ENCODE measurements around the gene FBXO46. TPM values are rescaled to one million over a fixed set of nuclear protein-coding genes. Genes with fewer than 3 reads are reported as not detected.
"Not testable (repeated sequence)": the region's sequence is repeated elsewhere in the genome, so short reads cannot be mapped to it uniquely, and the experiment has no call there.

Gene FBXO46
- total RNA-seq, 2 donors from 2014 or later, result 38.4 to 46.5 TPM

GRCh38 chr19:45762870-45763631 is 32.4 kb upstream of the FBXO46 start:
- DNase-seq, result no peak
- Mint-ChIP-seq H3K27ac (no peak overlapping the region), H3K27me3 (ENCODE audit: low read depth) (peaks cover 4% of the 10 kb centered on the region), H3K36me3 (ENCODE audit: insufficient read depth in 2 of 2) (no peaks in the 10 kb centered on the region), H3K9me3 (no peaks in the 10 kb centered on the region), H3K4me3 (no peak overlapping the region), H3K4me1 (ENCODE audit: low read depth) (no peaks in the 10 kb centered on the region)
- no peak for ATAC-seq (replicated peaks in 1 of 2)

GRCh38 chr19:45761714-45762113 is 31.0 kb upstream of the FBXO46 start:
- DNase-seq (no peak), ATAC-seq (replicated peaks in 1 of 2) (no peak)
- no peaks in the 10 kb centered on the region for H3K9me3 Mint-ChIP-seq
- no peaks in the 10 kb centered on the region for H3K36me3 Mint-ChIP-seq (ENCODE audit: insufficient read depth in 2 of 2)
- no peaks in the 10 kb centered on the region for H3K4me1 Mint-ChIP-seq (ENCODE audit: low read depth)
- no peak overlapping the region for H3K27ac Mint-ChIP-seq
- H3K27me3 Mint-ChIP-seq (ENCODE audit: low read depth), result no peaks in the 10 kb centered on the region
- H3K4me3 Mint-ChIP-seq, result no peak overlapping the region

- DNase-seq (no peak), ATAC-seq (replicated peaks in 1 of 2) (no peak)
- Mint-ChIP-seq H3K4me1 (ENCODE audit: low read depth) (no peaks in the 10 kb centered on the region), H3K36me3 (ENCODE audit: insufficient read depth in 2 of 2) (no peaks in the 10 kb centered on the region), H3K9me3 (no peaks in the 10 kb centered on the region), H3K27me3 (ENCODE audit: low read depth) (no peaks in the 10 kb centered on the region), H3K27ac (no peak overlapping the region), H3K4me3 (no peak overlapping the region)
Observed at GRCh38 chr19:45758921-45759320, 28.2 kb upstream of the FBXO46 start.

- Mint-ChIP-seq H3K4me3 (no peak overlapping the region), H3K9me3 (no peaks in the 10 kb centered on the region), H3K27ac (no peak overlapping the region), H3K4me1 (ENCODE audit: low read depth) (no peaks in the 10 kb centered on the region), H3K36me3 (ENCODE audit: insufficient read depth in 2 of 2) (no peaks in the 10 kb centered on the region), H3K27me3 (ENCODE audit: low read depth) (no peaks in the 10 kb centered on the region)
- DNase-seq, result no peak
- no peak for ATAC-seq (replicated peaks in 1 of 2)
Observed at GRCh38 chr19:45757695-45758094, 27.0 kb upstream of the FBXO46 start.

GRCh38 chr19:45754323-45754722 is 23.6 kb upstream of the FBXO46 start:
- ATAC-seq (replicated peaks in 1 of 2) (no peak), DNase-seq (no peak)
- no peaks in the 10 kb centered on the region for H3K36me3 Mint-ChIP-seq (ENCODE audit: insufficient read depth in 2 of 2)
- no peaks in the 10 kb centered on the region for H3K9me3 Mint-ChIP-seq
- no peaks in the 10 kb centered on the region for H3K27me3 Mint-ChIP-seq (ENCODE audit: low read depth)
- no peak overlapping the region for H3K27ac Mint-ChIP-seq
- H3K4me1 Mint-ChIP-seq (ENCODE audit: low read depth), result no peaks in the 10 kb centered on the region
- H3K4me3 Mint-ChIP-seq, result no peak overlapping the region

- Mint-ChIP-seq H3K9me3 (no peaks in the 10 kb centered on the region), H3K27ac (no peak overlapping the region), H3K4me3 (no peak overlapping the region), H3K36me3 (ENCODE audit: insufficient read depth in 2 of 2) (no peaks in the 10 kb centered on the region), H3K4me1 (ENCODE audit: low read depth) (no peaks in the 10 kb centered on the region), H3K27me3 (ENCODE audit: low read depth) (no peaks in the 10 kb centered on the region)
- ATAC-seq (replicated peaks in 1 of 2), result no peak
- no peak for DNase-seq
Observed at GRCh38 chr19:45753548-45753947, 22.9 kb upstream of the FBXO46 start.

- Mint-ChIP-seq H3K9me3 (no peaks in the 10 kb centered on the region), H3K27me3 (ENCODE audit: low read depth) (peaks cover 1% of the 10 kb centered on the region), H3K36me3 (ENCODE audit: insufficient read depth in 2 of 2) (no peaks in the 10 kb centered on the region), H3K4me1 (ENCODE audit: low read depth) (no peaks in the 10 kb centered on the region), H3K4me3 (no peak overlapping the region), H3K27ac (no peak overlapping the region)
- ATAC-seq (replicated peaks in 1 of 2) (no peak), DNase-seq (no peak)
Observed at GRCh38 chr19:45752639-45753038, 21.9 kb upstream of the FBXO46 start.

GRCh38 chr19:45751483-45751882 is 20.8 kb upstream of the FBXO46 start:
- H3K27me3 Mint-ChIP-seq (ENCODE audit: low read depth); H3K9me3 Mint-ChIP-seq; H3K36me3 Mint-ChIP-seq (ENCODE audit: insufficient read depth in 2 of 2); H3K4me1 Mint-ChIP-seq (ENCODE audit: low read depth); DNase-seq; H3K27ac Mint-ChIP-seq; H3K4me3 Mint-ChIP-seq; ATAC-seq (replicated peaks in 1 of 2): not testable (repeated sequence)

GRCh38 chr19:45747513-45747912 is 16.8 kb upstream of the FBXO46 start:
- ATAC-seq (replicated peaks in 1 of 2) (no peak), DNase-seq (no peak)
- H3K27me3 Mint-ChIP-seq (ENCODE audit: low read depth), result peaks cover 8% of the 10 kb centered on the region
- no peaks in the 10 kb centered on the region for H3K4me1 Mint-ChIP-seq (ENCODE audit: low read depth)
- H3K4me3 Mint-ChIP-seq, result no peak overlapping the region
- H3K36me3 Mint-ChIP-seq (ENCODE audit: insufficient read depth in 2 of 2), result no peaks in the 10 kb centered on the region
- H3K27ac Mint-ChIP-seq, result no peak overlapping the region
- H3K9me3 Mint-ChIP-seq, result no peaks in the 10 kb centered on the region

- Mint-ChIP-seq H3K4me1 (ENCODE audit: low read depth) (no peaks in the 10 kb centered on the region), H3K9me3 (no peaks in the 10 kb centered on the region), H3K36me3 (ENCODE audit: insufficient read depth in 2 of 2) (no peaks in the 10 kb centered on the region), H3K27ac (no peak overlapping the region), H3K4me3 (no peak overlapping the region), H3K27me3 (ENCODE audit: low read depth) (peaks cover 8% of the 10 kb centered on the region)
- no peak for ATAC-seq (replicated peaks in 1 of 2)
- DNase-seq, result no peak
Observed at GRCh38 chr19:45746866-45747265, 16.2 kb upstream of the FBXO46 start.

GRCh38 chr19:45745606-45746005 is 14.9 kb upstream of the FBXO46 start:
- DNase-seq, result no peak
- Mint-ChIP-seq H3K9me3 (no peaks in the 10 kb centered on the region), H3K4me3 (no peak overlapping the region), H3K27ac (no peak overlapping the region), H3K27me3 (ENCODE audit: low read depth) (peaks cover 8% of the 10 kb centered on the region), H3K4me1 (ENCODE audit: low read depth) (no peaks in the 10 kb centered on the region), H3K36me3 (ENCODE audit: insufficient read depth in 2 of 2) (no peaks in the 10 kb centered on the region)
- no peak for ATAC-seq (replicated peaks in 1 of 2)

- H3K27ac Mint-ChIP-seq, result no peak overlapping the region
- H3K27me3 Mint-ChIP-seq (ENCODE audit: low read depth), result peaks cover 8% of the 10 kb centered on the region
- no peak for DNase-seq
- no peak for ATAC-seq (replicated peaks in 1 of 2)
- no peaks in the 10 kb centered on the region for H3K9me3 Mint-ChIP-seq
- H3K36me3 Mint-ChIP-seq (ENCODE audit: insufficient read depth in 2 of 2), result no peaks in the 10 kb centered on the region
- H3K4me3 Mint-ChIP-seq, result no peak overlapping the region
- no peaks in the 10 kb centered on the region for H3K4me1 Mint-ChIP-seq (ENCODE audit: low read depth)
Observed at GRCh38 chr19:45742969-45743368, 12.3 kb upstream of the FBXO46 start.

- no peaks in the 10 kb centered on the region for H3K4me1 Mint-ChIP-seq (ENCODE audit: low read depth)
- no peak overlapping the region for H3K27ac Mint-ChIP-seq
- H3K4me3 Mint-ChIP-seq, result no peak overlapping the region
- DNase-seq (no peak), ATAC-seq (replicated peaks in 1 of 2) (no peak)
- H3K36me3 Mint-ChIP-seq (ENCODE audit: insufficient read depth in 2 of 2), result no peaks in the 10 kb centered on the region
- H3K9me3 Mint-ChIP-seq, result no peaks in the 10 kb centered on the region
- H3K27me3 Mint-ChIP-seq (ENCODE audit: low read depth), result no peaks in the 10 kb centered on the region
Observed at GRCh38 chr19:45739498-45740439, 9.1 kb upstream of the FBXO46 start.
